Bone marrow (tissue), 2 donors: Measurements from ENCODE around the gene SLC35B2.

Experiments used
- DNase-seq, 2 donors: peaks; one replicate each; lab custom pipeline; 2025; lab: John Stamatoyannopoulos, UW

The SLC35B2 gene

GRCh38 chr6:44257025-44257752, at the start of gene SLC35B2:
SLC35B2 (minus strand) TSS chr6:44257528; CDS start chr6:44257410, 118 bp downstream.
- DNase-seq: peak; percentile 23

- no peak for DNase-seq
Observed at GRCh38 chr6:44306710-44307109, 49.4 kb upstream of the SLC35B2 start.

GRCh38 chr6:44305200-44305725, 47.9 kb upstream of the SLC35B2 start:
- no peak for DNase-seq

GRCh38 chr6:44304282-44305199, 47.2 kb upstream of the SLC35B2 start:
- no peak for DNase-seq

DNA sequence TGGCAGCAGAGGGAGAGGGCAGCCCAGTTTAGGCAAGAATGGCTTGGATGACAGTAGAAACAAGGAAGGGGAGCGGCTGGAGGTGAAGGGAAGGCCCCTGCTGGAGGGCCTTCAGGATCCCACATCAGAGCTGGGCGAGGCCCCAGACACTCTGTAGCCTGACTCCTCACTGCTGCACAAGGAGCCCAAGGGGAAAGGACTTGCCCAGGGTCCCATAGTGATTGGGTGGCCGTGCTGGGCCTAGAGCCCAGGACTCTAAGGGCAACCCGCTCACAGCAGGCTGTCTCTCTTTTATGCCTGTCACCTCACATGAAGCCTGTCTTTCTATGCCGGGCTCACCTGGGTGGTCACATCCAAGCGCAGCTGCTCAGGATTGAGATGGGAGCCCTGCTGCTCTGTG, 46.5 kb upstream of the SLC35B2 start:
- DNase-seq: no peak

DNA sequence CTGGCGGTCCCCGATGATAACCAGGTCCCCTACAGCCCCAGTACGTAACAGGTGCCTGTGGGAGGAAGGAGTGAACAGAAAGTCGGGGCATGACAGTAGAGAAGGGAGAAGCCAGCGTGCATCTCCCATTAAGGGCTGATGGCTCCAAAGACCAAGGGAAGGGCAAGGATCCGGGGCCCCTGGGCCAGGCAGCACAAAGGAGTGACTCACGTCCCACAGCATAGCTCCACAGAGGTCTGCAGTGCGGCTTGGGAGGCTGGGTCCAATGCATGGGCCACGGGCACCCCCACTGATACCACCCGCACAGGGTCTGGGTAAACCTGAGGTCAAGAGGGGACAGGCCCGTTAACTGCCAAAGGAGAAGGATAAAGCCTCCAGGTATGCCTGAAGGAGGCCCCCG, 45.5 kb upstream of the SLC35B2 start:
- DNase-seq: no peak

GRCh38 chr6:44301782-44302564, 44.6 kb upstream of the SLC35B2 start:
- no peak for DNase-seq

DNA sequence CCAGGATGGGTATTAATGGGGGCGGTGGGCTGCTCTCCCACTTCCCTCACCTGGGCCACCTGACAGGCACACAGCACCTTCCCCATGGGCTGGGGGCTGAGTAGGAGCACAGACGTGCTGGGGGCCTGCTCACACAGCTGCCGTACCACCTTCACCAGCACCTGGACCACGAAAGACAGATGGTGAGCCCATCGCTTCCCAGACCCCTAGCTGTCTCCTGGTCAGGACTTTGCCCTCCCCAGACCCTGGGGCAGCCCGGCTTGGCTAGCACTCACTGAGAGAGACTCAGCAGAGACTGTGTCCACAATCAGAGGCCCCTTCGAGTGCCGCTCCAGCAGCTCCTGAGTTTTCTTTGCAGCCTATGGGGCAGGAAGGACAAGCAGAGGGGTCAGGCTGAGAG, 43.8 kb upstream of the SLC35B2 start:
- DNase-seq: no peak

GRCh38 chr6:44300292-44300823, 43.0 kb upstream of the SLC35B2 start:
- DNase-seq: no peak

GRCh38 chr6:44298864-44299263, 41.5 kb upstream of the SLC35B2 start:
- no peak for DNase-seq

- no peak for DNase-seq
Observed at GRCh38 chr6:44298055-44298803, 40.9 kb upstream of the SLC35B2 start.

DNA sequence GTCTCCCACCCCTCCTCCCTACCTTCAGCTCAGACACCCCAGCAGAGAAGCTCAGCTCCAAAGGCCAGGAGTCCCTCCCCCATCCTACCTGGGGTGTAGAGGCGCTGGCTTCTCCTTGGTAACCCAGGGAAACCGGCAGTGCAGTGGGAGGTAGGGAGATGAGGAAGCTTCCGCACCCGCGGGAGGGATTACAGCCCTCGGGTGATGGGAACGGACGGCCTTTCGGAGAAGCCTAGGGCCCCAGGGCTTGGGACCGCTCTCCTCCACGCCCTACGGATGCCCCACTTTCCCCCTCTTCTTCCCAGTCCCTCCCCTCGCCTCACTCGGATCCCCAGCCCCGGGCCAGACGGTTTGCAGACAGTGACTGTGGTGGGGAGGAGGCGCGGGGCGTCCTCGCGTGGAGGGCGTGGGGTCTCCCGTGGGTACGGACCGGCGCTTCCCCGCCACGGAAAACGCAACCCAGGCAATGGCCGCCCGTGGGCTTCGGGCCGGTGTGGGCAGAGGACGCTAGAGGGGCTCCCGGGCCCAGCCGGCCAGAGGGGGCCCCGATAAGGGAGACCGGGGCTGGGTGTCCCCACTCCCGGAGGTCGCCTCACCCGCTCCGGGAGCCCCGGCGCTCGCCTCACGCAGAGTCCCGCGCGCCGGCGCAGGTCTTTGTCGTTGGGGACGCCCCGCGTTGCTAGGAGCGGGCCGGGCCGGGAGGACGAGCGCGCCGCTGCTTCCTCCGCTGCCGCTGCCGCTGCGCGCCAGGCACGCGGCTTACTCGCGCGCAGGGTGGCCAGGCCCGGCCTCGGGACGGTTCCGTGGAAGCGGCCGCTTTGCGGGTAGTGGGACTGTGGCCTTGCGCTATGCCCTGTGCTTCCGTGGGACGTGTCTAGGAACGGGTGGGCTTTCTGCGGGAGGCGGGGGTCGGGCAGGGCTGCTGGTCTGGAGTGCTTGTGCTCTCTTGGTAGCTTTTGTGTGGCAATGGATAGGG, 40.0 kb upstream of the SLC35B2 start:
- DNase-seq: no peak

DNA sequence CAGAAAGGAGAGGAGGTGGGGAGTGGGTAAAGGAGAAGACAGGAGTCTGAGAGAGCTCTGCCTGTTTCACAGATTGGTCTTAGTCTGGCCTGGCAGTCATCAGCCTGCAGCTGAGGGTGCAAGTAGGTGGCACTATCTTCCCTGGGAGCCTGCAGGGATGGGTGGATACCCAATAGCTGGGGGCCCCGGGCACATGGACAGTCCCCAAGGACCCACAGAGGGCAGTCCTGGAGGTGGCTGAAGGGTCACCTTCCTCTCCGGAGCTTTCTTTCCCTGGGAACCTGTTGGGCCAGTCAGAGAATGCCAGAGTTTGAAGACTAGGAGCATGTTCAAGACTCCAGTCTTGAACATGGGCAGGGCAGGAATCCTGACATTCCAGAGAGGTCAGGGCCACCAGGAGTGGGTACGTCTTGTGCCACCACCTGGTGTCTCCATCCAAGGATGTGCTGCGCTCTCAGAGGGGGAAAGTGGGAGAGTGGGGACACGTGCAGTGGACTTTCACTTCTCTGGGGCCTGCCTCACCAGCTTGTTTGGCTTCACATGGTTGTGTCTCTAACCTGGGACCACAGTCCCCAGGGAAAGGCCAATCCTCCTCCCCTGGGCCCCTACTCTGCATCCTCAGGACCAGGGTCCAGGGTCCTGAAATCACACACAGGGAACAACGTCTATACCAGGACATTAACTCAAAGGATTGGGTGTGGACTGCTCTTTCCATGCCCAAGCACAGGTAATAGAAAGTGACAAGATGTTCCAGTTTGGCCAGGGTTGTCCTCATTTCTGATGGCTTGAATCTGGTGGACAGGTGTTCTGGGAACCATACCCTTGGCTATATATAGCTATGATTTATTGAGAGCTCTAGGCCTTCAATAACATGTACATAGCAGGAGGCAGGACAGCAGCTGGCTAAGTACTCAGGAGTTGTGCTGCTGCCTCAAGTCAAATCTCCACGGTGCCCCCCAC, 37.8 kb upstream of the SLC35B2 start:
- DNase-seq: no peak

- DNase-seq: no peak
Observed at GRCh38 chr6:44292661-44293365, 35.5 kb upstream of the SLC35B2 start.

DNA sequence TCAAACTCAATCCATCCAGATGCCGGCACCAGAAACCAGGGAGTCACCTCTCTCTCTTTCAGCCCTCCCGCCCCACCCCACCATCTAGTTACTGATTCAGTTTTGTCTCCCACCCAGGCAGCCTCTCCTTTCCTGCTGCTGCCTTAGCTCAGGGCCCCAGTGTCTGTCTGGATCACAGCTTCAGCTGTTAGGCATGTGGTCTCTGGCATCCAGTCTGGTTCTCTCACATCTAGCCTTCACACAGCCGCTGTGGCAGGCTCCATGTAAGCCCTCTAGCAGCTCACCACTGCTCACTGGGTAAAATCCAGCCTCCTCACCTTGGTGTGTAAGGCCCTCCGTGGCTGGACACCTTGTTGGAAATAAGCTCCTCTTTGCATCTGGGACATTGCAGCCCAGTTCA, 34.5 kb upstream of the SLC35B2 start:
- DNase-seq: no peak

- no peak for DNase-seq
Observed at GRCh38 chr6:44289726-44290260, 32.5 kb upstream of the SLC35B2 start.

DNA sequence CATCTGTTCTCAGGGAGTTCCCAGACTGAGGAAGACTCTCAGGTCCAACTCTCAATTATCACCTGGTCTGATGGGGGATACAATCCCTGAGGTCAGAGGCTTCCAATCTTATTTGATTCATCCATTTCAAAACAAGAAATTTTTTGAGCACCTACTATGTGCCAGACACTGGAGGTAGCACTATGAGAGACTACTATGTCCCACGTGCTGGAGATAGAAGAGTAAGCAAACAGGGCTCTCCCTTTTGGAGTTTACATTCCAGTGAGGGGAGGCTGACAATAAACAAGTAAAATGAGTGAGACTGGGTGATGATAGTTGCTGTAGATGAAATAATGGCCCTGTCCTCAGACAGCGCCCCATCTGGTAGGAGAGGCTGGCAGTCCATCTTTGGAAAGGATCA, 29.4 kb upstream of the SLC35B2 start:
- no peak for DNase-seq

DNA sequence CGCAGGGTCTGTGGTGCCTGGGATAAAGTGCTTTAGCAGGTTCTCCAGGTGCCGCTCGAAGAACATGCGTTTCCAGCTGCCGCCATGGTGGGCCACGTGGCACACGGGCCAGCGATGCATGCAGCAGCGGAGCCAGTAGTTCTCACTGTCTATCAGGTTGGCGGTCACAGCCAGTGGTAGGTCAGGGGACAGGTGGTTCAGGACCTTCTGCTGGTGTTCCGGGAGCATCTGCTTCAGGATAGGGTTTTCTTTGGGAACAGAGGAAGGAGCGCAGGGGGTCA, 28.9 kb upstream of the SLC35B2 start:
- DNase-seq: no peak
